Measurements from ENCODE around the gene ARL11. TPM values are rescaled to one million over a fixed set of nuclear protein-coding genes. Genes with fewer than 3 reads are reported as not detected.

Gene ARL11
- total RNA-seq, 1 donor from 2014 or later = not detected

DNA sequence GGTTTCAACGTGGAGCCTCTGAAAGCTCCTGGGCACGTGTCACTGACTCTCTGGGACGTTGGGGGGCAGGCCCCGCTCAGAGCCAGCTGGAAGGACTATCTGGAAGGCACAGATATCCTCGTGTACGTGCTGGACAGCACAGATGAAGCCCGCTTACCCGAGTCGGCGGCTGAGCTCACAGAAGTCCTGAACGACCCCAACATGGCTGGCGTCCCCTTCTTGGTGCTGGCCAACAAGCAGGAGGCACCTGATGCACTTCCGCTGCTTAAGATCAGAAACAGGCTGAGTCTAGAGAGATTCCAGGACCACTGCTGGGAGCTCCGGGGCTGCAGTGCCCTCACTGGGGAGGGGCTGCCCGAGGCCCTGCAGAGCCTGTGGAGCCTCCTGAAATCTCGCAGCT, 2.3 kb downstream of the ARL11 start:
- DNase-seq (ENCODE audit: extremely low spot score, unreplicated experiment) = no peak
- Mint-ChIP-seq H3K4me1 (ENCODE audit: unreplicated experiment) (peaks cover 10% of the 10 kb centered on the region), H3K9me3 (no peaks in the 10 kb centered on the region), H3K27ac (no peak overlapping the region), H3K27me3 (no peaks in the 10 kb centered on the region), H3K36me3 (no peaks in the 10 kb centered on the region), H3K4me3 (no peak overlapping the region)
- TF ChIP-seq, protein P1, sequence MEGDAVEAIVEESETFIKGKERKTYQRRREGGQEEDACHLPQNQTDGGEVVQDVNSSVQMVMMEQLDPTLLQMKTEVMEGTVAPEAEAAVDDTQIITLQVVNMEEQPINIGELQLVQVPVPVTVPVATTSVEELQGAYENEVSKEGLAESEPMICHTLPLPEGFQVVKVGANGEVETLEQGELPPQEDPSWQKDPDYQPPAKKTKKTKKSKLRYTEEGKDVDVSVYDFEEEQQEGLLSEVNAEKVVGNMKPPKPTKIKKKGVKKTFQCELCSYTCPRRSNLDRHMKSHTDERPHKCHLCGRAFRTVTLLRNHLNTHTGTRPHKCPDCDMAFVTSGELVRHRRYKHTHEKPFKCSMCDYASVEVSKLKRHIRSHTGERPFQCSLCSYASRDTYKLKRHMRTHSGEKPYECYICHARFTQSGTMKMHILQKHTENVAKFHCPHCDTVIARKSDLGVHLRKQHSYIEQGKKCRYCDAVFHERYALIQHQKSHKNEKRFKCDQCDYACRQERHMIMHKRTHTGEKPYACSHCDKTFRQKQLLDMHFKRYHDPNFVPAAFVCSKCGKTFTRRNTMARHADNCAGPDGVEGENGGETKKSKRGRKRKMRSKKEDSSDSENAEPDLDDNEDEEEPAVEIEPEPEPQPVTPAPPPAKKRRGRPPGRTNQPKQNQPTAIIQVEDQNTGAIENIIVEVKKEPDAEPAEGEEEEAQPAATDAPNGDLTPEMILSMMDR (conservative IDR thresholded peaks at IDR 0.05) = no peak

DNA sequence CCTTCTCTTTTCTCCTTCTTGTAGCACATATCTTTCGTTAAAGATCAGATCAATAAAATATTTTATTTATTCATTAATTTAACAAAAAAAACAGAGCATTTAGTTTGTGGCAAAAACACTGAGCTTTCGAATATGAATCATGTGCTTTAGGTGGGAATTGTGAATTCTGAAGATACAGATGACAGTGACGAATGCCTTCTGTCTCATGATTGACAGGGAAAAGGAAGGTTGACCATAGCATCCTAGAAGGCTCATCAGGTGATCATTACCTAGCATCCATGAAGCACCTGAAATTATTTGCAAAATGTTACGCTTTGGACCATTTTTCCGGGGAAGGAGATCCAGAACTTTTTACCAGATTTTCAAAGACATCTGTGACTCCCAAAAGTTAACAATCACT, 3.8 kb downstream of the ARL11 start:
- no peak overlapping the region for H3K4me3 Mint-ChIP-seq
- no peaks in the 10 kb centered on the region for H3K36me3 Mint-ChIP-seq
- no peak overlapping the region for H3K27ac Mint-ChIP-seq
- H3K4me1 Mint-ChIP-seq (ENCODE audit: unreplicated experiment) = peaks cover 4% of the 10 kb centered on the region
- H3K9me3 Mint-ChIP-seq = no peaks in the 10 kb centered on the region
- H3K27me3 Mint-ChIP-seq = no peaks in the 10 kb centered on the region
- TF ChIP-seq, protein P1 (conservative IDR thresholded peaks at IDR 0.05) = no peak
- no peak for DNase-seq (ENCODE audit: extremely low spot score, unreplicated experiment)

DNA sequence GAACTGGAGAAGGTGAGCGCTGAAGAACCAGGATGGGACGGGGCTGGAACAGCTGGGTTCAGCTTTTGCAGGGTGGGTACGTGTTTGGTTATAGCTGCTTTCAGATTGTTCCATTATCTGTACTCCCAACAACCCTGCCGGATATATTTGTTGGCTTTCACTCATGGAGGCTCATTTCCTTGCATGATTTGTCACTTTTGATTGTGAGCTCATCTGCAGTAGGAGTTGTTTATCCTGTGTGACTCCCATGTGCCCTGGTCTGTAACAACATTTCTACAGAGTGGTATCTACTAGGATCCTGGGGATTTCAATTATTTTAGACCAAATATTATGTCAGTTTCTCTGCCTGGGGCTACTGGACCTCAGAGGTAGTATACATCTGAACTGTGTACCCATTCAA, 5.4 kb downstream of the ARL11 start:
- TF ChIP-seq, protein P1 (conservative IDR thresholded peaks at IDR 0.05) = no peak
- DNase-seq (ENCODE audit: extremely low spot score, unreplicated experiment) = no peak
- Mint-ChIP-seq H3K4me1 (ENCODE audit: unreplicated experiment) (no peaks in the 10 kb centered on the region), H3K9me3 (no peaks in the 10 kb centered on the region), H3K36me3 (no peaks in the 10 kb centered on the region), H3K27me3 (no peaks in the 10 kb centered on the region), H3K27ac (no peak overlapping the region), H3K4me3 (no peak overlapping the region)

DNA sequence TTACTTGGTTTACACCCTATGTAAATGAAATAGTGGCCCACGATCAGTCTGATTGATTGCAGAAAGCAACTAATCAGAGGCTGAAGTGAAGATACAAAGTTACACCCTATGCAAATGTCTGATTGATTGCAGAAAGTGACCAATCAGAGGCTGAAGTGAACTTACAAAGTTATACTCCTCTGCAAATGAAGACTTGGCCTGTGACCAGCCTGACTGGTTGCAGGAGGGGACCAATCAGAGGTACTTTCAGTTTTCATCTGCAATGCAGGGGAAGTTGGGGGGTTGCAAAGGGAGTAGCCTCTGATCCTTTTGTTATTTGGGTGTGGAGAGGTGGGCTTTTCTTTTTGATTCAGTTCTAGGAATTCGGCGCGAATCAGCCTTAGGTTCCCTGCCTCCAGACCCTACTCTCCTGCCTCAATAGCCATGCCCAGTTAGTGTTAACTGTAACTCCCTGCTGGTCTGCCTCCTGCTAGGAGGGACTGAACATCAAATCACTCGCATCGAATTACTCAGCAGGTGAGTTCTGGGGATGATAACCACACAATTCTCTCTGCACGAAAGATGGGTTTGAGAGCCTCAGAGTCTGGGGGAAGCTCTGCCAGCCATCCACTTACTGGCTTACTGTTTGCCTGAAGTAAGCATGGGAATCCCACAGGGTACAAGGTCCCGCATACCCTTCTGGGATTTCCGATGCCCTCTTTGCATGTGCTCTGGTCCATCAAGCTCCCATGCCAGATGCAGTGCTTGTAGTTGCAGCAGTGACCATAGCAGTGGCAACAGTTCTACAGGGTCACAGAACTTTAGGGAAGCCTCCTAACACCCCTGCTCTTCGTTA, 7.5 kb downstream of the ARL11 start:
- Mint-ChIP-seq H3K27me3 (no peaks in the 10 kb centered on the region), H3K4me3 (no peak overlapping the region), H3K36me3 (no peaks in the 10 kb centered on the region), H3K27ac (no peak overlapping the region), H3K9me3 (no peaks in the 10 kb centered on the region), H3K4me1 (ENCODE audit: unreplicated experiment) (no peaks in the 10 kb centered on the region)
- no peak for DNase-seq (ENCODE audit: extremely low spot score, unreplicated experiment)
- TF ChIP-seq, protein P1 (conservative IDR thresholded peaks at IDR 0.05) = no peak

DNA sequence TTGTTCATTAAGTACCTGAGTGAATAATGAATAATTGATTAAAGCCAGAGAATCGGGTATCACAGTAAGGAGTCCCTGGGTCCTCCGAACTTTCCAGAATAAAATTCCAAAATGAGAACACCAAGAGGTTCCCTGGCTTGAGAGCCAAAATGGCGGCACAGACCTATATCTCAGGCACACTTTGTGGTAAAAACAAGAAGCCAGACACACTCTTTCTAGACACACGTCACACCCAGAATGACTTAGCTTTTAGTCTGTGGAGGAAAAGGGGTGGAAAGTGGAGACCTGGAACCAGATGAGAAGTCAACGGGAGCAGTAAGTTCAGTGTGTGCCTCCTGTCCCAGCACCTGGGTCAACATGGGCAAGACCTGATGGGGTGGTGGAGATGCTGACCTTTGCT, 8.4 kb downstream of the ARL11 start:
- H3K9me3 Mint-ChIP-seq = no peaks in the 10 kb centered on the region
- no peaks in the 10 kb centered on the region for H3K27me3 Mint-ChIP-seq
- no peaks in the 10 kb centered on the region for H3K36me3 Mint-ChIP-seq
- TF ChIP-seq, protein P1 (conservative IDR thresholded peaks at IDR 0.05) = no peak
- DNase-seq (ENCODE audit: extremely low spot score, unreplicated experiment) = no peak
- H3K27ac Mint-ChIP-seq = no peak overlapping the region
- H3K4me1 Mint-ChIP-seq (ENCODE audit: unreplicated experiment) = no peaks in the 10 kb centered on the region
- H3K4me3 Mint-ChIP-seq = no peak overlapping the region

Data from type B pancreatic cell (in vitro differentiated cells).